GM13977 (cell line): ENCODE results near the gene ANKRD33.

Experiments used
- DNase-seq: peaks from one replicate; pipeline ENCODE4 v3.0.0; 2012; ENCODE audit warnings: low spot score
- CTCF ChIP-seq: IDR thresholded peaks from 2 replicates; pipeline ENCODE4 v1.5.1; 2012; ENCODE audit warnings: mild to moderate bottlenecking, control low read depth; ENCODE audit not compliant: insufficient read depth; ENCODE audit errors: extremely low read depth, missing control alignments
- in situ Hi-C: fragments of 300-500 bp; cut with MboI; formaldehyde crosslinking; loops from one replicate; pipeline ENCODE4 v1.12.0; 2022; ENCODE audit warnings: low sequenced_read_pairs, low pct_unique_long_range_greater_than_20kb, mixed read lengths, inconsistent platforms; ENCODE audit not compliant: unreplicated experiment

ANKRD33 gene

DNA sequence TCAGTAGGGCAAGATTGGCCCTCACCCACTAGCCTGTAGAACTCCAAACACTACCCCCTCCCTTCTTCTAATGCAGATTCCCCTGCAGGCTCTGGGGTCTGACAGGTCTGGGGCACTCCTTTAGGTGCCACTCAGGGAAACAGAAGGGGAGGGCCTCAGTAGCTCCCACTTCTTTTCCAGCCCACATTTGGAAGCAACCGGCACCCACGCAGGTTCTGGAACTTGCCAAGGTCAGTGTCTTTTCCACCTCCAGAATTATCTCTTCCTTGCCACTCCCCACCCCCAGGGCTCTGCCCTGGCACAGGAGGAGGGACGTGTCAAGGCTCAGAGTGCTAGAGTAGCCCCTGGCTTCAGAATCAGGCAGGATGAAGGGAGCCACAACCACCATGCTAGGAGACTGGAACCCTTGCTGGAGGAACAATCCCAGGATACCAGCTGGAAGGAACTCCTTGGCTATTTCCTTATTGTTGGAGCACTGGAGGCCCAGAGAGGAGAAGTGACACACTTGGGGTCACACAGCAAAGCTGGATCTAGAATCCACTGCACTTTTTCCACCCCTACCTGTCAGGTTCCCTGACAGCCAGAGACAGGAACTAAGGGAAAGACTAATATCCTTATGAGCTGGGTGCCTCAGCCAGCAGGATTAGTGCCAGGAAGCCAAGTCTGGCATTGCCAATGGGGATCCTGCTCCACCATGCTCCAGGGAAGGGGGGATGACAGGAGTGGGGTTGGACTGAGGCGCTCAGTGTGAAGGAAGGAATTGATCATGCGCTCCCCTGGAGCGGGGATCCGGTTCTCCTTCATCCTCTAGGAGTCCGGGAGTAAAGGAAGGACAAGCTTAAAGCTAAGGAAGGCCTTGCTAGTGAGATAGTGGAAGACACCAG is 37.6 kb upstream of the ANKRD33 start:
- TF ChIP-seq CTCF, result no peak
- DNase-seq, result no peak
- in situ Hi-C loops, result no loop called here

- no peak for TF ChIP-seq CTCF
- in situ Hi-C loops, result no loop called here
- no peak for DNase-seq
Observed at GRCh38 chr12:51850965-51851299, 37.0 kb upstream of the ANKRD33 start.

GRCh38 chr12:51851413-51852124 is 36.3 kb upstream of the ANKRD33 start:
- DNase-seq, result no peak
- in situ Hi-C loops, result no loop called here
- no peak for TF ChIP-seq CTCF

DNA sequence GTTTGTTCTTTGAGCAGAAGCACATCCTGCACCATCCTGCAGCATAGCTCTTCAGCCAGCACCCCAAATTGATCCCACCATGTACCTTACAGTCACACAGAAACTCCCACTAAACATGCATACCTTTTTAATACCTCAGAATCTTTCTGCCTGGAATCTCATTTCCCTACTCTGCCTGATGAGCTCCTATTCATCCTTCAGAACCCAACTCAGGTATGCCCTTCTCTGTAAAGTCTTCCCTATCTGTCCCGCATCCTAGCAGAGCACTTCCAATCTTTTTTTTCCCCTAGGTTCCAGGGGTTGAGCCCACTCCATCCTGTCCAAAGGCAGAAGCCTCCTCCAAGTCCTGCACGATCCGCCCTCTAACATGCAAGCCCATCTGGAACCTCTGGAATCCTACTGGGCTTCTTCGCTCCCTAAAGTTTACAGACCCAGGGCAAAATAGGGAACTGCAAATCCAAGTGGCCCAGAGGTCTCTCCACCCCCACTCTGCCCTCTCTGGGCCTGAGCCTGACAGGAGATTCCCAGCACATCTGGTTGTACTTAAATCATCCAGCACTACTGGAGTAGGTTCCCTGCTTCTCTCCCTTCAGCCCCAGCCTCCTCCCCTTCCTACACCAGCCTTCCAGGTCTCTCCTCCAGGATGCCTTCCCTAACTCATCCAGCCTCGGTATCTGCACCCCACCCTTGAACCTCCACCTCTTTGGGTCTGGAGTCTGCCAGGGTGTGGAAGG is 35.3 kb upstream of the ANKRD33 start:
- no peak for TF ChIP-seq CTCF
- in situ Hi-C loops, result no loop called here
- DNase-seq, result no peak

GRCh38 chr12:51855586-51856428 is 32.1 kb upstream of the ANKRD33 start:
- DNase-seq, result no peak
- TF ChIP-seq CTCF, result no peak
- in situ Hi-C loops, result no loop called here

- DNase-seq, result no peak
Observed at GRCh38 chr12:51860986-51861385, 26.9 kb upstream of the ANKRD33 start.

More at GRCh38 chr12:51860986-51861385, 26.9 kb upstream of the ANKRD33 start:
- in situ Hi-C loops, result no loop called here
- TF ChIP-seq CTCF, result no peak
